Vagina (tissue), 2 donors: ENCODE data around the gene CISTR.

Experiments
- POLR2A ChIP-seq, 2 donors: fragments of 450-650 bp; IDR thresholded peaks; one replicate each; pipeline ENCODE4 v1.6.1; 2017; ENCODE audit warnings: antibody characterized with exemption in 2 of 2, mild to moderate bottlenecking in 2 of 2, moderate library complexity in 2 of 2
- POLR2AphosphoS5 ChIP-seq, 2 donors: sonication (generic); formaldehyde crosslinking; IDR thresholded peaks; one replicate each; pipeline ENCODE4 v1.9.0; 2017; ENCODE audit warnings: antibody characterized with exemption in 2 of 2, mild to moderate bottlenecking in 2 of 2, low read depth in 1 of 2; ENCODE audit not compliant: insufficient read depth in 1 of 2
- TF ChIP-seq, protein P1 (sequence below), 3 experiments: fragments of 450-650 bp in 2 of 3; fragments of 200-600 bp in 1 of 3; sonication (generic) in 1 of 3; IDR thresholded peaks; one replicate each; pipeline ENCODE4 v1.5.1; 2017 to 2019; ENCODE audit warnings: antibody characterized with exemption in 3 of 3, mild to moderate bottlenecking in 2 of 3, moderate library complexity in 2 of 3

DNA sequence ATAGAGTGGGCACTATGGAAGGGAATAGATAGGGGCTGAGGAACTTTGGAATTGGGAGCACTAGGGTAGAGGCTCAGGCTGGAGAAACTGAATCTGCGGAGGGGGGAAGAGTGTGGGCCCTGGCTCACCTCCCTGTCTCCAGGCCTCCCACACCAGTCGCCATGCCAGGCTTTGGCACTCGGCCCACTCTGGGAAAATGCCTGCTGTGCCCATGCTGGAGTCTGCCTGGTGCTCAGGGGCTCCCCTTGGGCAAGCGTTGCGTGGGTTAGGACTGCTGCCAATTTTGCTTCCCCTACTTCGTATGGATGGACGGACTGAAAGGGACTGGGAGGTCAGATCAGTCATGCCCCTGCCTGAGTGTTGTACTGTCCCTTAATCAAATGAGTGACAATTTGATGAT lies 34.6 kb upstream of the CISTR start:
- no peak for TF ChIP-seq POLR2AphosphoS5 (IDR thresholded peaks at IDR 0.05; ENCODE audit: insufficient read depth in 1 of 2, low read depth in 1 of 2)
- TF ChIP-seq, protein P1, sequence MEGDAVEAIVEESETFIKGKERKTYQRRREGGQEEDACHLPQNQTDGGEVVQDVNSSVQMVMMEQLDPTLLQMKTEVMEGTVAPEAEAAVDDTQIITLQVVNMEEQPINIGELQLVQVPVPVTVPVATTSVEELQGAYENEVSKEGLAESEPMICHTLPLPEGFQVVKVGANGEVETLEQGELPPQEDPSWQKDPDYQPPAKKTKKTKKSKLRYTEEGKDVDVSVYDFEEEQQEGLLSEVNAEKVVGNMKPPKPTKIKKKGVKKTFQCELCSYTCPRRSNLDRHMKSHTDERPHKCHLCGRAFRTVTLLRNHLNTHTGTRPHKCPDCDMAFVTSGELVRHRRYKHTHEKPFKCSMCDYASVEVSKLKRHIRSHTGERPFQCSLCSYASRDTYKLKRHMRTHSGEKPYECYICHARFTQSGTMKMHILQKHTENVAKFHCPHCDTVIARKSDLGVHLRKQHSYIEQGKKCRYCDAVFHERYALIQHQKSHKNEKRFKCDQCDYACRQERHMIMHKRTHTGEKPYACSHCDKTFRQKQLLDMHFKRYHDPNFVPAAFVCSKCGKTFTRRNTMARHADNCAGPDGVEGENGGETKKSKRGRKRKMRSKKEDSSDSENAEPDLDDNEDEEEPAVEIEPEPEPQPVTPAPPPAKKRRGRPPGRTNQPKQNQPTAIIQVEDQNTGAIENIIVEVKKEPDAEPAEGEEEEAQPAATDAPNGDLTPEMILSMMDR (IDR thresholded peaks at IDR 0.05): no peak
- TF ChIP-seq POLR2A (IDR thresholded peaks at IDR 0.05): no peak
